Tibial nerve (tissue), 3 donors: ENCODE results near the gene RBP4.

Experiments
- POLR2A ChIP-seq, 2 donors: fragments of 450-650 bp; IDR thresholded peaks; one replicate each; pipeline ENCODE4 v1.6.1; 2017; ENCODE audit warnings: antibody characterized with exemption in 2 of 2, mild to moderate bottlenecking in 2 of 2, moderate library complexity in 2 of 2
- TF ChIP-seq, protein P1 (sequence below), 5 experiments: fragments of 200-600 bp in 3 of 5; fragments of 450-650 bp in 2 of 5; sonication (generic) in 3 of 5; IDR thresholded peaks; one replicate each; pipeline ENCODE4 v1.5.1; 2016 to 2019; ENCODE audit warnings: antibody characterized with exemption in 5 of 5, mild to moderate bottlenecking in 3 of 5, moderate library complexity in 2 of 5

DNA sequence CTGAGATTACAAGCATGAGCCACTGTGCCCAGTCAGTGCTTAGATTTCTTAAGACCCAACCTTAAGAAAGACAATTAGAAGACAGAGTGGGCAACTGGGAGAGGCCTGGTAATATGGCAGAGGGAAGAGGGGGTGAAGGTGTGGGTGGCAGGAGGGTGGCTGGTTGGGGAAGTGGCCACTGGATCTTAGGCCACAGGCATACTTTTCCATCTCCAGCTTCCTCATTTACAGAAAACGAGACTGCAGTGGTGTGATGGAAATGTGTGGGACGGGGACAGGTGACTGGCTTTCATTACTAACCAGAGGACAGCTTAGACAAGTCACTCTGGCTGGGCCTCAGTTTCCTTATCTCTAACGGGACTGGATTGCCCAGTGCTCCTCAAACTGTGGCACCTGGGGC, 35.6 kb downstream of the RBP4 start:
- TF ChIP-seq, protein P1, sequence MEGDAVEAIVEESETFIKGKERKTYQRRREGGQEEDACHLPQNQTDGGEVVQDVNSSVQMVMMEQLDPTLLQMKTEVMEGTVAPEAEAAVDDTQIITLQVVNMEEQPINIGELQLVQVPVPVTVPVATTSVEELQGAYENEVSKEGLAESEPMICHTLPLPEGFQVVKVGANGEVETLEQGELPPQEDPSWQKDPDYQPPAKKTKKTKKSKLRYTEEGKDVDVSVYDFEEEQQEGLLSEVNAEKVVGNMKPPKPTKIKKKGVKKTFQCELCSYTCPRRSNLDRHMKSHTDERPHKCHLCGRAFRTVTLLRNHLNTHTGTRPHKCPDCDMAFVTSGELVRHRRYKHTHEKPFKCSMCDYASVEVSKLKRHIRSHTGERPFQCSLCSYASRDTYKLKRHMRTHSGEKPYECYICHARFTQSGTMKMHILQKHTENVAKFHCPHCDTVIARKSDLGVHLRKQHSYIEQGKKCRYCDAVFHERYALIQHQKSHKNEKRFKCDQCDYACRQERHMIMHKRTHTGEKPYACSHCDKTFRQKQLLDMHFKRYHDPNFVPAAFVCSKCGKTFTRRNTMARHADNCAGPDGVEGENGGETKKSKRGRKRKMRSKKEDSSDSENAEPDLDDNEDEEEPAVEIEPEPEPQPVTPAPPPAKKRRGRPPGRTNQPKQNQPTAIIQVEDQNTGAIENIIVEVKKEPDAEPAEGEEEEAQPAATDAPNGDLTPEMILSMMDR (IDR thresholded peaks at IDR 0.05), result no peak
- no peak for TF ChIP-seq POLR2A (IDR thresholded peaks at IDR 0.05)
